Right lobe of liver (tissue), 4 donors: ENCODE measurements around the gene ZNF408.

Experiments
- POLR2A ChIP-seq: fragments of 450-650 bp; IDR thresholded peaks from one replicate; pipeline ENCODE4 v1.6.1; 2017; ENCODE audit warnings: antibody characterized with exemption, mild to moderate bottlenecking
- TF ChIP-seq, protein P1 (sequence below), 4 donors: fragments of 200-600 bp in 3 of 4; fragments of 450-650 bp in 1 of 4; IDR thresholded peaks; one replicate each; pipeline versions ENCODE4 v1.5.1 to v1.8.0; 2016 to 2022; ENCODE audit warnings: antibody characterized with exemption in 4 of 4, mild to moderate bottlenecking in 2 of 4
- donor health status: DM: no; HTN: no; CAD: no.
- donor health status: DM: no; HTN: no; CAD: no.
- donor health status: DM: no; HTN: yes; CAD: no.

DNA sequence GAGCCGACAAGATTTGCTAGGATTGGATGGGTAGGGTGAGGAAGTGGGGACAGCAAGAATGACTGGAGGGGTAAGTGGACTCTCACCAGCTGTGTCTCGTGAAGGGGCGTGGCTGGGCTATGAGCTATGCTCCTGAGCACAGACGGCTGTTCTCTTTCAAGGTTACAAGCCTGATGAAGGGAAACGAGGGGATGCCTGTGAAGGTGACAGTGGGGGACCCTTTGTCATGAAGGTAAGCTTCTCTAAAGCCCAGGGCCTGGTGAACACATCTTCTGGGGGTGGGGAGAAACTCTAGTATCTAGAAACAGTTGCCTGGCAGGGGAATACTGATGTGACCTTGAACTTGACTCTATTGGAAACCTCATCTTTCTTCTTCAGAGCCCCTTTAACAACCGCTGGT is 38.1 kb downstream of the ZNF408 start:
- TF ChIP-seq POLR2A, result no peak
- TF ChIP-seq, protein P1, sequence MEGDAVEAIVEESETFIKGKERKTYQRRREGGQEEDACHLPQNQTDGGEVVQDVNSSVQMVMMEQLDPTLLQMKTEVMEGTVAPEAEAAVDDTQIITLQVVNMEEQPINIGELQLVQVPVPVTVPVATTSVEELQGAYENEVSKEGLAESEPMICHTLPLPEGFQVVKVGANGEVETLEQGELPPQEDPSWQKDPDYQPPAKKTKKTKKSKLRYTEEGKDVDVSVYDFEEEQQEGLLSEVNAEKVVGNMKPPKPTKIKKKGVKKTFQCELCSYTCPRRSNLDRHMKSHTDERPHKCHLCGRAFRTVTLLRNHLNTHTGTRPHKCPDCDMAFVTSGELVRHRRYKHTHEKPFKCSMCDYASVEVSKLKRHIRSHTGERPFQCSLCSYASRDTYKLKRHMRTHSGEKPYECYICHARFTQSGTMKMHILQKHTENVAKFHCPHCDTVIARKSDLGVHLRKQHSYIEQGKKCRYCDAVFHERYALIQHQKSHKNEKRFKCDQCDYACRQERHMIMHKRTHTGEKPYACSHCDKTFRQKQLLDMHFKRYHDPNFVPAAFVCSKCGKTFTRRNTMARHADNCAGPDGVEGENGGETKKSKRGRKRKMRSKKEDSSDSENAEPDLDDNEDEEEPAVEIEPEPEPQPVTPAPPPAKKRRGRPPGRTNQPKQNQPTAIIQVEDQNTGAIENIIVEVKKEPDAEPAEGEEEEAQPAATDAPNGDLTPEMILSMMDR (IDR thresholded peaks at IDR 0.05), result no peak
